AG20443 (cell line): ENCODE results near the gene RPS6KA2.

Experiments used
- DNase-seq: peaks from one replicate; pipeline ENCODE4 v3.0.0; 2012; ENCODE audit warnings: low spot score, mixed read lengths

RPS6KA2 gene

GRCh38 chr6:166656230-166657151 is 29.4 kb upstream of the RPS6KA2 start:
- DNase-seq: peak; percentile 32

GRCh38 chr6:166655713-166656229 is 28.7 kb upstream of the RPS6KA2 start:
- no peak for DNase-seq

GRCh38 chr6:166655251-166655650 is 28.2 kb upstream of the RPS6KA2 start:
- DNase-seq: no peak

- no peak for DNase-seq
Measured at GRCh38 chr6:166654573-166654972, 27.5 kb upstream of the RPS6KA2 start.

- DNase-seq: no peak
Measured at GRCh38 chr6:166653639-166653941, 26.5 kb upstream of the RPS6KA2 start.

- no peak for DNase-seq
Measured at GRCh38 chr6:166650824-166651807, 24.1 kb upstream of the RPS6KA2 start.

GRCh38 chr6:166650047-166650446 is 23.0 kb upstream of the RPS6KA2 start:
- DNase-seq: no peak

- DNase-seq: no peak
Measured at GRCh38 chr6:166648846-166649245, 21.8 kb upstream of the RPS6KA2 start.

- no peak for DNase-seq
Measured at GRCh38 chr6:166647896-166648295, 20.8 kb upstream of the RPS6KA2 start.

GRCh38 chr6:166646716-166647115 is 19.7 kb upstream of the RPS6KA2 start:
- no peak for DNase-seq

GRCh38 chr6:166645896-166646295 is 18.8 kb upstream of the RPS6KA2 start:
- no peak for DNase-seq

- no peak for DNase-seq
Measured at GRCh38 chr6:166644681-166645080, 17.6 kb upstream of the RPS6KA2 start.

- no peak for DNase-seq
Measured at GRCh38 chr6:166643891-166644590, 17.0 kb upstream of the RPS6KA2 start.

GRCh38 chr6:166642646-166643045 is 15.6 kb upstream of the RPS6KA2 start:
- no peak for DNase-seq

GRCh38 chr6:166640342-166641043 is 13.4 kb upstream of the RPS6KA2 start:
- peak; percentile 53 for DNase-seq

GRCh38 chr6:166639921-166640320 is 12.9 kb upstream of the RPS6KA2 start:
- no peak for DNase-seq

GRCh38 chr6:166638573-166638964 is 11.5 kb upstream of the RPS6KA2 start:
- no peak for DNase-seq

GRCh38 chr6:166637812-166638572 is 10.9 kb upstream of the RPS6KA2 start:
- no peak for DNase-seq

GRCh38 chr6:166636934-166637333 is 9.9 kb upstream of the RPS6KA2 start:
- DNase-seq: no peak

- peak; percentile 50 for DNase-seq
Measured at GRCh38 chr6:166636191-166636933, 9.3 kb upstream of the RPS6KA2 start.
